Fibroblast of gingiva (primary cell): Measurements from ENCODE around the gene PLPPR1.

Experiments
- DNase-seq: peaks from one replicate; pipeline ENCODE4 v3.0.0-alpha.2; 2011; ENCODE audit warnings: low read depth

Gene PLPPR1

GRCh38 chr9:101209670-101210069, 181.1 kb downstream of the PLPPR1 start:
- DNase-seq, result no peak

GRCh38 chr9:101212661-101213060, 184.1 kb downstream of the PLPPR1 start:
- no peak for DNase-seq

DNA sequence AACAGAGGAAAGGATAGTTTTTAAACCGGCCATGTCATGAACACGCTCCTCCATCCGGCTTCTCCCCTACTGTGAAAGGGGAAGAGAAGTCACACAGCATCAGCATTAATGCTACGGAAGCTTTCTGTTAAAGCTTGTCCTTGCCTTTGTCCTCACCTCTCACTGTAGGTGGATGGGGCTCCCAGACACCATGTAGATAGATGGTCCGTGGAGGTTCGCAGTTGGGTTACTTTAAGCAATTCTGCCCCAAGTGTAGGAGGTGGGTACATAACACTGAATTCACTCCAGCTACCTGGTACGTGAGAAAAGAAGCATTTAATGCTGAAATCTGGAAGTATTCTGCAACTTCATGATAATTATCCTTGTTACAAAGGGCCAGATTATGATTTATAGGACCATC, 190.5 kb downstream of the PLPPR1 start:
- DNase-seq, result no peak

DNA sequence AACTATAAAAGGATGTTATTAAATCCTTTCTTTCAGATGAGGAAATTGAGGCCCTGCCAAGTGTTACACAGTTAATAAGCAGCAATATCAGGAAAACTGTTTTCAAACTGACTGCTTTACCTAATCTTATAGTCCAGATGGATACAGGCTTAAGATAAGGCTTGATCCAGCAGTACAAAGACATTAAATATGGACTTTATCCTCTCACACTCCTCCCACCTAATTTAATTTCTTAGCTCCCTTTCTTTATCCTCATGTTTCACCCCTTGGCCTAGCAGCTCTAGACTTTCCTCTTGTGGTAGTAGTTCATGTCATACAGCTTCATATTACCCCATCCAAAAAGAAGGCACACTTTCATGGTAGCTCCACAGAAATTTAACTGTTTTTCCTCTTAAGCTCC, 191.8 kb downstream of the PLPPR1 start:
- no peak for DNase-seq

DNA sequence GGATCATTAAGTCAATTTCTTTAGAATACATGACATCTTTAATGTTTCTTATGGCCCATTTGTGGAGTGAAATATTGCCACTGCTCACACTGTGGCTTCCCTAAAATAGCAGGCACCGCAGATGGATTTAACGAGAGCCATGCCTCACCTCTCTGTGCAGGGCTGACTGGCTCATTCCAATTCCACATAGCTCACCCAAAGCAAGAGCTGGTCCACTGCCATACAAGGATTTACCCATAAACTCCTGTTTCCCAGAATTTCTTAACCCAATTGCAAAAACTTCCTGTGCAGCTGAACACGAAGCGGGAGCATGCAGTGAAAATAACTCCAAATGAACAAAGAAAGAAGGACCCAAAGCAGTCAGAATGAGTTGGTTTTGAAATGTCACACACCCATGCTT, 196.7 kb downstream of the PLPPR1 start:
- DNase-seq, result no peak

- no peak for DNase-seq
Observed at GRCh38 chr9:101226161-101226560, 197.6 kb downstream of the PLPPR1 start.

GRCh38 chr9:101226803-101227202, 198.3 kb downstream of the PLPPR1 start:
- DNase-seq, result no peak

GRCh38 chr9:101229606-101230005, 201.1 kb downstream of the PLPPR1 start:
- DNase-seq, result no peak

DNA sequence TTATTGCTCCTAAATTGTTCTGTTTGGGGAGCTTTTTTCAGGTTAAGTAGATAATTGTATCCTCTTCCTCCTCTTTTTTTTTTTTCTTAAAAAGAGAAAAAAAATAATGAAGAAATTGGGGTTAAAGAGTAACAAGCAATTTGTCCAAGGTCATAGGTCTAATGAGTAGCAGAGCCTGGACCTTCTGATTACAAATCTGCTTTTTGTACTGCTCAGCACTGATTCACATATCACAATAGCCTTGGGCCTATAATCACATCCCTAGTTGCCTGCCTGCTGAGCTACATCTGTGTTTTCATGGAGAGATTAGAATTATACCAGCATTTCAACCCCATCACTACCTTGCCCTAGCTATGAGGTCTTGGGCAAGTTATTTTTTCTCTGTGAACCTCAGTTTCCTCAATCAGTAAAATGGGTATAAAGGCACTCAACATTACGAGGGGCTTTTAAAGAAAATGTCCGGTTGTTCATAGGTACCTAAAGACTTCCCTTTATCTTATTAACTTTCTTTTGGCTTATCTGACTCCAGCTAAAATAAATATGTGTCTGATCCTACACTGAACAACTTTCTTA, 204.0 kb downstream of the PLPPR1 start:
- no peak for DNase-seq

DNA sequence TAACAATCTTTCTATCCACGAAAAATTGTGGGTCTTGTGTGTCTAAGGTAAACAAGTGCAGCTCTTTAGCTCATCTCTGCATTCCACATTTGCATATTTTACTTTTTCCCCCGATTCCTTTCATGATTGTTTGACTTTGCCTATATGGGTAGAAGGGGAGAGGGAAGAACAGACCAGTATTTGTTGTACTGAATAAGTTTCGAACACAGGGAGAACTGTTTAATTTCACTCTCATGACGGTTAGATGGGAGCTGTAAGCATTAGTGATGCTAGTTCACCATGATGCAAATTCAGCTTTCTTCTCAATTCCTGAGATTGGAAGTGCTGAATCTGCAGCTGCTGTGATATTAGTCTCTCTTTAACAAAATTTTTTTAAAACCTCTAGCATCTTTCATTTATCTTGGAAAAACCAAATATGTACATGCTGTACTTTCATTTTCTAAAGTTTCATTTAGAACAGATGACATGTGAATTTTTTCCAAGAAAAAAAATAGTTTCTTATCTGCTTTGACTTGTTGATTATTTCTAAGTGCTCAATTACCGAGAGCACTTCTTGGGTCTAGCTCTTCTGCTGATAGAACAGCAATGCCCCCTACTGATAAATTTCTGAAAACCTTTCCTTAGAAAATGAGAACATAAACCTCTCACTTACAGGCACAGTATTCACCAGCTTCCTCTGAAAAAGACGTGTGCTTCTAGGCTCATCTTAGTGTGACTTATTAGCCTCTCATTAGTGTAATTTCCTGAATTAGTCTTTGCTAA, 206.8 kb downstream of the PLPPR1 start:
- DNase-seq, result no peak

- DNase-seq, result no peak
Observed at GRCh38 chr9:101242651-101243050, 214.1 kb downstream of the PLPPR1 start.

DNA sequence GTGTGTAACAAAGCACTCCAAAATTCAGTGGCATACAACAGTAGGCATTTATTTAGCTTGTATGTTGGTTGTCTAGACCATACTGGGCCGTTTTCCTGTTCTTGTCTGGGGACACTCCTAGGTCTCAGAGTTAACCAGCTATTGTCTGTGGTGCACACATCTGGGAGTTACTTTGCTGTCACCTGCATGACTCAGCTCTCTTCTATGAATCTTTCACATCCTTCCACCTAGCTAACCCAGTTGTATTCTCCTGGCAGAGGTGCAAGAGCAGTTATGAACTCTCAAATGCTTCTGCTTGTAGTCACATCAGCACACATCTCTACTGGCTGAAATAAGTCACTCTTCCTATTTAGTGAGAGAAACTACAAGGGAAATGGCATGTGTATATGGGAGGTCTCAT, 218.2 kb downstream of the PLPPR1 start:
- DNase-seq, result no peak

- DNase-seq, result no peak
Observed at GRCh38 chr9:101247297-101247696, 218.8 kb downstream of the PLPPR1 start.

DNA sequence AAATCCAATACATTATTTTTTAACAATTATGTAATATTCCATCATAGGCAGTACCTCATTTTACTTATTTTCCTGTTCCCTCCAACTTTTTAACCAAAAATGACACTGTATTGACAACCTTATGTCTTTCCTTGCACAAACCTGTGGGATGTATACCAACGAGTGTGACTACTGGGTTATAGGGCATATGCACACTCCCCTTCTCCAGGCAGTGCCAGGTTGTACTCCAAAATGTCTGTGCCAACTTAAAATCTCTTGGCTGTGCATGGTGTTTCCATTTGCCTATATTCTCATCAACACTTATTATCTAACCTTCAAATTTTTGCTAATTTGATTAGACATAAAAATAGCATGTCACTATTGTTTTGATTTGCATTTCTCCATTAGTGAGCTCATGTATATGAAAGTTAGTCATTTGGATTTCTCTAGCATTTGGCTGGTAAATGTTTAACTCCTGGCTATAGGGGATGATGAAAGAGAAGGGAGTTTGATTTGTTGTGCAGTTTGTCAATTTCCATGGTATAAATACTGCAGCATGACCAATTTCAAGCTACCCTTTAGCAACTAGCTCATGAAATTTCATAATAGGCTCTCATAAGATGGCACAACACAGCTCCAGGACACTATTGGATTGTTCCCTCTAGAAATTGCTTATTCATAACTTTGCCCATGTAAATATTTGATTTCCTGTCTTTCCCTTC, 226.4 kb downstream of the PLPPR1 start:
- no peak for DNase-seq

DNA sequence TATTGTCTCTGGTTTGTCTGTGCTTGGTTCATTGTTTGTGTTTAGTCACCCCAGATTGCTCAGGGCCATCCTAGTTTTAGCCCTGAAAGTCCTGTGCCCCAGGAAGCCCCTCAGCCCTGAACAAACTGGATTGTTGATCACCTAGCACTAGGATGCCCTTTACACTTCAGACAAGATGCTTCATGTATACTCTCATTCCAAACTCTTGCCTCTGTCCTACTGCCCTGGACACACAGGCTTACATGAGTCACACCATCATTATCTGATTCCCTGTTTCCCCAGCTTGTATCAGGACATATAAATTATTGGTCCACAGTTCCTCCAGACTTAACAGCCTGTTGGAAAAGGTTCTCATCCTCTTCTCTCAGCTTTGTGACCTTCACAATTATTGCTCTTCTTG, 236.2 kb downstream of the PLPPR1 start:
- DNase-seq, result no peak

GRCh38 chr9:101265261-101265660, 236.7 kb downstream of the PLPPR1 start:
- no peak for DNase-seq

DNA sequence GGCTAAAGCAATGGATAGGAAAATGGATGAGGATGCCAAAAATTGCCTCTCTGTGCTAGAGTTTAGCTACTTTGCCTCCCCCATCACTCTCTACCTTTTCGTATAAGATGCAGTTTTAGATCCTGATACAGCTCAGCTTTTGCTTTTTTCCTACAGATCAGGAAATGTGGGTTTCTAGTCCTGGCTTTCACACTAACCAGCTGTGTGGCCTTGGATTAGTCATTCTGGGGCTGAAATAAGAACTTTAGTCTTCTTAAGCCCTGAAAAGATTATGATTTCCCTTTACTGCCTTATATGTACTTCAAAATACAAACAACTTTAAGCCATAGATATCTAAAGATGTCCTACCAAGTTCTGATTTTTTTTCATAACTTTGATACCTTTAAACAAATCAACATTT, 239.9 kb downstream of the PLPPR1 start:
- no peak for DNase-seq

- no peak for DNase-seq
Observed at GRCh38 chr9:101269591-101270283, 241.2 kb downstream of the PLPPR1 start.

- no peak for DNase-seq
Observed at GRCh38 chr9:101270302-101270701, 241.8 kb downstream of the PLPPR1 start.

DNA sequence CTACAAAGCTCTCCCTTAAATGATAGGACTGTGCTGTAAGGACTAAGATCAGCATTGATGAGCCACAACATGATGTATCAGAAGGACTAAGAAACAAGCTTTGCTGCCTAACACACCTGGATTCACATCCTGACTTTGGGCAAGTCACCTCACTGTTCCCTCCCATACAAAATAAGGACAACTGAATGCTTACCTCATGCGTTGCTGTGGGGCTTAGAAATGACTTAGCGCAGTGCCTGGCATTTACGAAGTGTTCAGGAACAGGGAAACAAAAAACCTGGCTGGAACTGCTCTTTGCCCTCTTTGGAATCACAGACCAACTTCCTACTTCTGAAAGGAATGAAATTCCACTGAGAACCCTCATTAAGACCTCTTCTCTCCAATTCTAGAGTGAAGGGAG, 242.6 kb downstream of the PLPPR1 start:
- DNase-seq, result no peak

DNA sequence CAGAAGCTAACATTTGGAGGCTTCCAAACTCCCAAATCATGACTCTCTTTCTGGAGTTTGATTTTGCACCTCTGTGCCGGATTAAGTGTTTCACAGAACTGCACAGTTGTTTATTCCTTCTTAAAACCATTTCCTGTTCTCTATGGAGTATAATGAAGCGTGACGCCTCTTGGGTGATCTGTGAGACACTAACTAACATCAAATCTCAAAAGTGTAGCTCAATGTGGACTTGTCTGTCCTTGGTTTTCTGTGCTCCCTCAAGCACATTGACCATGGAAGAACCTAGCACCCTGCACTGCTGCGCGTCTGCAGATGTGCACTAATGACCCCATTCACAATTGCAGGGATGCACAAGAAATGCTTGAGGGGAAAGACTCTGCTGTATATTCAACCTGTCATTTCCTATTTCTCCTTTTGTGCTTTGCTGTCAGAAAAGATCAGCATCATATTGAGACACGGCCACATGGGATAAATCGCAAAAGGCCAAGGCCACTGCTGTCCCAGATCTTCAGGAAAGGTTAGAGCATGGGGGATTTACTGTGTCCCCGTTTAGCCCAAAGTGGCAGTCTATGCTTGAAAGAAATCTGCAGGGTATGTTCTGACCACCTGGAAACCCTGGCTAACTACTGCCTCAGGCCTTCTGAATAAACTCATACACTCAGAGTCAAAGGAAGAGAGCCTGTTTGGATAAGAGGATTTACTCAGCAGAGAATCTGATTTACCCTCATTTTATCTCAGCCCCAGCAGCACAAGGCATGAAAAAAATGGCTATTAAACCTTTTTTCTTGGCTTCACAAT, 246.6 kb downstream of the PLPPR1 start:
- no peak for DNase-seq

GRCh38 chr9:101275769-101276250, 247.3 kb downstream of the PLPPR1 start:
- DNase-seq, result no peak
